Breast epithelium (tissue), 3 donors: ENCODE data around the gene GPR89A.
"Not testable (repeated sequence)": the region's sequence is repeated elsewhere in the genome, so short reads cannot be mapped to it uniquely, and the experiment has no call there.

ENCODE experiments used
- POLR2A ChIP-seq: fragments of 450-650 bp; IDR thresholded peaks from one replicate; pipeline ENCODE4 v1.6.1; 2016; ENCODE audit warnings: antibody characterized with exemption, mild to moderate bottlenecking, moderate library complexity
- TF ChIP-seq, protein P1 (sequence below), 3 donors: fragments of 450-650 bp; IDR thresholded peaks; one replicate each; pipeline ENCODE4 v1.5.1; 2016 to 2017; ENCODE audit warnings: antibody characterized with exemption in 3 of 3, mild to moderate bottlenecking in 3 of 3, moderate library complexity in 3 of 3

DNA sequence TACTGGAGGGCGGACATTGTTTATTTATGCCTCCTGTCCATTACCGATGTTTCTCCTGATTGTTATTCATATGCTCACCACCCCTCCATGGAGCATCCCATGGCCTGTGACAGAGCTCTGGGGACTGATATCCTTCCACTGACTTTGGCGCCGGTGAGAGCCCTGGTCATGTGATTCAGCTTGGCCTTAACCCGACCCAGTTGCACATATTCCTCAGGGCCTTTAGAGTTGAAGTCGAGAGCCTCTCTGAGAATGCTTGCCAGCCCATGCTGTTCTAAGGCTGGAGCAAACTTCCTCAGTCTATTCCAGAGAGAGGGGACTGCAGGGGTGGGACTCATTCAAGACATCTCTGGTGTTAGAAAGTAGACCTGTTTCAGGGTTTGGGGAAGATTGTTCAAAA is 11.6 kb upstream of the GPR89A start:
- TF ChIP-seq, protein P1, sequence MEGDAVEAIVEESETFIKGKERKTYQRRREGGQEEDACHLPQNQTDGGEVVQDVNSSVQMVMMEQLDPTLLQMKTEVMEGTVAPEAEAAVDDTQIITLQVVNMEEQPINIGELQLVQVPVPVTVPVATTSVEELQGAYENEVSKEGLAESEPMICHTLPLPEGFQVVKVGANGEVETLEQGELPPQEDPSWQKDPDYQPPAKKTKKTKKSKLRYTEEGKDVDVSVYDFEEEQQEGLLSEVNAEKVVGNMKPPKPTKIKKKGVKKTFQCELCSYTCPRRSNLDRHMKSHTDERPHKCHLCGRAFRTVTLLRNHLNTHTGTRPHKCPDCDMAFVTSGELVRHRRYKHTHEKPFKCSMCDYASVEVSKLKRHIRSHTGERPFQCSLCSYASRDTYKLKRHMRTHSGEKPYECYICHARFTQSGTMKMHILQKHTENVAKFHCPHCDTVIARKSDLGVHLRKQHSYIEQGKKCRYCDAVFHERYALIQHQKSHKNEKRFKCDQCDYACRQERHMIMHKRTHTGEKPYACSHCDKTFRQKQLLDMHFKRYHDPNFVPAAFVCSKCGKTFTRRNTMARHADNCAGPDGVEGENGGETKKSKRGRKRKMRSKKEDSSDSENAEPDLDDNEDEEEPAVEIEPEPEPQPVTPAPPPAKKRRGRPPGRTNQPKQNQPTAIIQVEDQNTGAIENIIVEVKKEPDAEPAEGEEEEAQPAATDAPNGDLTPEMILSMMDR (IDR thresholded peaks at IDR 0.05): not testable (repeated sequence)
- not testable (repeated sequence) for TF ChIP-seq POLR2A
